NB4 (cell line): ENCODE data around the gene CRIM1.

Source experiments
- DNase-seq: peaks from one replicate; pipeline ENCODE4 v3.0.0; 2010; ENCODE audit warnings: low read depth
- H3K4me3 ChIP-seq: one replicate; pipeline ENCODE4 v1.5.1; 2011; ENCODE audit warnings: mild to moderate bottlenecking, low read depth, low read length, moderate library complexity
- MYC ChIP-seq: IDR thresholded peaks from 2 replicates; pipeline ENCODE4 v1.6.1; 2011; ENCODE audit warnings: low read depth, low read length
- POLR2A ChIP-seq: IDR thresholded peaks from 2 replicates; pipeline ENCODE4 v1.6.1; 2011; ENCODE audit warnings: mild to moderate bottlenecking; ENCODE audit not compliant: insufficient read length; ENCODE audit errors: extremely low read depth
- TF ChIP-seq, protein P1 (sequence below): IDR thresholded peaks from 2 replicates; pipeline ENCODE4 v1.6.1; 2011; ENCODE audit warnings: low read depth, low read length
- TF ChIP-seq, protein P2 (sequence below): IDR thresholded peaks from one replicate; pipeline ENCODE4 v1.5.1; 2012; ENCODE audit warnings: low read depth, low read length

CRIM1 gene

DNA sequence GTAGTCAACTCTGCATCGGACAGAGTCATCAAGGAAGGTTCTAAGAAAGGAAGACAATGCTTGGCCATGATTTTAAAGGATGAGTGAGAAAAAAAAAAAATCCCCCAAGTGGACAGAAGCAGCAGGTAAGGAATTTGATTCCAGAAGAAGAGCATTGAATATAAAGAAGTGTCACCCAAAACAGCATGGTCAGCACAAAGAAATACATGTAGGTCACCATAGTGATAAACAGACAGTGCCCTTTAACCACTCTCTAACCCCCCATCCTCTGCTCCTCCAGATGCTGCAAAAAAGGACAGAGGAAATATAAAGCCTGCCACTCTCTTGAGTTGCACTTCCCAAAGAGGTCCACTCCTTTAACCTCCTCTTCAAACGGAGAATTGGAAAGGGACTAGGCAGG, 219.0 kb downstream of the CRIM1 start:
- no peak for DNase-seq
- TF ChIP-seq MYC: no peak
- TF ChIP-seq, protein P1, sequence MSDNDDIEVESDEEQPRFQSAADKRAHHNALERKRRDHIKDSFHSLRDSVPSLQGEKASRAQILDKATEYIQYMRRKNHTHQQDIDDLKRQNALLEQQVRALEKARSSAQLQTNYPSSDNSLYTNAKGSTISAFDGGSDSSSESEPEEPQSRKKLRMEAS: no peak
- TF ChIP-seq, protein P2, sequence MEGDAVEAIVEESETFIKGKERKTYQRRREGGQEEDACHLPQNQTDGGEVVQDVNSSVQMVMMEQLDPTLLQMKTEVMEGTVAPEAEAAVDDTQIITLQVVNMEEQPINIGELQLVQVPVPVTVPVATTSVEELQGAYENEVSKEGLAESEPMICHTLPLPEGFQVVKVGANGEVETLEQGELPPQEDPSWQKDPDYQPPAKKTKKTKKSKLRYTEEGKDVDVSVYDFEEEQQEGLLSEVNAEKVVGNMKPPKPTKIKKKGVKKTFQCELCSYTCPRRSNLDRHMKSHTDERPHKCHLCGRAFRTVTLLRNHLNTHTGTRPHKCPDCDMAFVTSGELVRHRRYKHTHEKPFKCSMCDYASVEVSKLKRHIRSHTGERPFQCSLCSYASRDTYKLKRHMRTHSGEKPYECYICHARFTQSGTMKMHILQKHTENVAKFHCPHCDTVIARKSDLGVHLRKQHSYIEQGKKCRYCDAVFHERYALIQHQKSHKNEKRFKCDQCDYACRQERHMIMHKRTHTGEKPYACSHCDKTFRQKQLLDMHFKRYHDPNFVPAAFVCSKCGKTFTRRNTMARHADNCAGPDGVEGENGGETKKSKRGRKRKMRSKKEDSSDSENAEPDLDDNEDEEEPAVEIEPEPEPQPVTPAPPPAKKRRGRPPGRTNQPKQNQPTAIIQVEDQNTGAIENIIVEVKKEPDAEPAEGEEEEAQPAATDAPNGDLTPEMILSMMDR: no peak
- no peak for TF ChIP-seq POLR2A
- H3K4me3 ChIP-seq: no peak overlapping the region

DNA sequence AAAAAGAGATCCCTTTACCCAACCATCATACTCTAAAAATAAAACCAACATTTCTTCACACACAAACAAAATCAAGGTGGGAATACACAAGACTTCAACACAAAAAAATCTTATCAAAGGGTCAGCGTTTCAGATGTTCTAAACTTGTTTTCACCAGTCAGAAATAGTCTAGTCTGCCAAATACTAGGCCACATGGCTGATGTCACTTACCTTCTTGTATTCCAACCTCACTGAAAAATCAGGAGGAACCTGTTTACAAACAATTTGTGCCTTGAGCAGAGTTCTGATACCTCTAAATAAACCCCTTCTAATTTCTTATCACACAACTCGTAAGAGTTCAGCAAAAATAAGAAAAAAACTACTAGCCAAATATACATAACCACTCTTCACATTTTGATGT, 222.3 kb downstream of the CRIM1 start:
- TF ChIP-seq POLR2A (no peak), MYC (no peak)
- TF ChIP-seq, protein P1: no peak
- TF ChIP-seq, protein P2: no peak
- DNase-seq: no peak

DNA sequence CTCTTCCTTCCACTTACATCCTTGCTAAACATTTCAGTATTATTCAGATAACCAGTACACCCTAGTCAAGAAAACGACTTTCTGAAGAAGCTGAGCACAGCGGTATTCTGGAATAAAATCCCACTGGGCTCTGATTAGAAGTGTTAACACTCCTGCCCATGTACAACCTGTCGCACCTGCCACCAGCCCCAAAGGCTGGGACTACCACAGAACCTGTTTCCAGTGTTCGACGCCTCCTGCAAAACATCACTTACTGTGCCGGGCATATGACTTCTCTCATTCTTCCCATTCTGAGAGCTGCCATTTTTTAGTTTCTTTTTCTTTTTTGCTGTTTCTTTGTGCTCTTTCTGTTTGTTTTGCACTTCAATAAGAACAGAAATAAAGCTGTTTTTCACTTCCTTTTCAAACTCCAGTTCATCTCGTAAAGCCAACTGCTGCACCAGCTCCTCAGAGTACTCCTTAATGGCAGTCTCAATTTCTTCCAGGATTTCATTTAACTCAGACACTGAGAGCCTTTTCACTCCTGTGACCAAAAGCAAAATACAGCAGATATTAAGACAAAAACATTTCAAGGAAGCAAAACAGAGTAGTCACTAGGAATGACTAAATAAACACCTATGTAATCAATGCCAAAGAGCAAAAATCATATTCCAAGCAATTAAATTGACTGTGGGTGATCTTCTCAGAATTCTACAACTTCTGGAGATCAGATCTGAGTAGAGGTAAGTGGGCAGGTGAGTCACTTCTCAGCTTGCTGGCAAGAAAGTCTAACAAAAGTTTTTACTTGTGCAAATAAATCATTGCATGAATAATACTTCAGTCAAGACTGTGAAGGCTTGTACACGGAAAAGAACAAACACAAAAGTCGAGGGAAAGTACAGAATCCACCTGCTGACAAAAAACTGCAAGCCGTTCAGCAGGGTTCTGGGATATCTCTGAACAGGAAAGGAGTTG, 223.0 kb downstream of the CRIM1 start:
- TF ChIP-seq, protein P2: no peak
- TF ChIP-seq MYC: no peak
- TF ChIP-seq, protein P1: no peak
- TF ChIP-seq POLR2A: no peak
- no peak for DNase-seq
- no peak overlapping the region for H3K4me3 ChIP-seq

More for the DNA sequence above, 222.3 kb downstream of the CRIM1 start:
- H3K4me3 ChIP-seq: no peak overlapping the region

DNA sequence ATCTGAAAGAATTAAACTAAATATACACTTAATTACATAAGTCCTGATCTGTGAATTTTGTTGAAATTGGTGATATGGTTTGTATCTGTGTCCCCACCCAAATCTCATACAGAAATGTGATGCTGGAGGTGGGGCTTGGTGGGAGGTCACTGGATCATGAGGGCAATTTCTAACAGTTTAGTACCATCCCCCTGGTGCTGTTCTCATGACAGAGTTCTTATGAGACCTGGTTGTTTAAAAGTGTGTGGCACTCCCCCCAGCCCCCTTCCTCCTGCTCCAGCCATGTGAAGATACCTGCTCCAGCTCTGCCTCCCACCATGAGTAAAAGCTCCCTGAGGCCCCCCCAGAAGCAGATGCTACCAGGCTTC, 223.7 kb downstream of the CRIM1 start:
- no peak for DNase-seq
- no peak overlapping the region for H3K4me3 ChIP-seq
- TF ChIP-seq, protein P2: no peak
- TF ChIP-seq POLR2A: no peak
- TF ChIP-seq MYC: no peak
- TF ChIP-seq, protein P1: no peak

DNA sequence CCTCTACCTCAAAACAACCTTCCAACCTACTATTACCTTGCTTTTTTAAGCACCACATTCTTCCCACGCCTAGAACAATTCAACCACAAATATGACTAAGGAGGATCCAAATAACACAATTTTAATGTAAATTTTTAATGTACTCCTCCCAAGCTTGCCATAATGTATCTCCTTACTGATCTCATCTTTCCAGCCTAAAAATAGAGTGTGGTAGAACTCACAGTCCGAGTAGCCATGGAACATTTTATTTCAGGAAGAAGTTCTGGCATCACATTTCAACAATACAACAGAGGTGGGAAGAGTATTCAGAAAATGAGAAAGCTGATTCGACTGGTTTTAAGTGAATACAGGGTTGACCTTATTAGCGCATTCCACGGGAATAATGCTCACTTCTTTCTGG, 227.0 kb downstream of the CRIM1 start:
- no peak for DNase-seq
- TF ChIP-seq, protein P2: no peak
- TF ChIP-seq MYC (no peak), POLR2A (no peak)
- TF ChIP-seq, protein P1: no peak
- H3K4me3 ChIP-seq: no peak overlapping the region
